ENCODE results near the gene GALNS. TPM values are rescaled to one million over a fixed set of nuclear protein-coding genes. Genes with fewer than 3 reads are reported as not detected.
A peak's percentile ranks its signal among the peaks of the same experiment; 100 is the strongest.

The GALNS gene
- total and polyA plus RNA-seq, 2 of the 13 experiments (the other 11 are each of a cell fraction or from before 2014, with no cell fraction given) = 9.2 to 9.8 TPM

GRCh38 chr16:88770461-88771293, 86.1 kb downstream of the GALNS start (continued):
- TF ChIP-seq PATZ1 (CRISPR knock-in tag; IDR thresholded peaks at IDR 0.05) (peak; percentile 97), PAX8 (CRISPR knock-in tag; IDR thresholded peaks at IDR 0.05; ENCODE audit: borderline replicate concordance) (no peak), FOXA1 (IDR thresholded peaks at IDR 0.05) (no peak), FOXA1 (CRISPR knock-in tag; IDR thresholded peaks at IDR 0.05) (no peak), ARNTL (CRISPR knock-in tag; IDR thresholded peaks at IDR 0.05) (0 out of 2 replicates have a peak, but pooled peaks have one; percentile 42), PITX1 (CRISPR knock-in tag; IDR thresholded peaks at IDR 0.05) (peak; percentile 93), ZNF687 (CRISPR knock-in tag; IDR thresholded peaks at IDR 0.05) (peak; percentile 78), ZFP1 (CRISPR knock-in tag; IDR thresholded peaks at IDR 0.05) (no peak), ZNF691 (CRISPR knock-in tag; IDR thresholded peaks at IDR 0.05; ENCODE audit: borderline replicate concordance, low read depth) (peak; percentile 18; the same call in 1 of the 2 replicates), ZNF747 (CRISPR knock-in tag; IDR thresholded peaks at IDR 0.05; ENCODE audit: borderline replicate concordance) (no peak), FOXC1 (CRISPR knock-in tag; IDR thresholded peaks at IDR 0.05; ENCODE audit: borderline replicate concordance) (peak; percentile 52; the same call in 1 of the 2 replicates), NFE2L2 (IDR thresholded peaks at IDR 0.05; ENCODE audit: low read length) (no peak), MIER2 (CRISPR knock-in tag; IDR thresholded peaks at IDR 0.05) (no peak), TCF7 (IDR thresholded peaks at IDR 0.05; ENCODE audit: low read depth) (no peak), JUND (CRISPR knock-in tag; IDR thresholded peaks at IDR 0.05) (no peak), MXD4 (CRISPR knock-in tag; IDR thresholded peaks at IDR 0.05) (0 out of 2 replicates have a peak, but pooled peaks have one; percentile 31), HMGA1 (CRISPR knock-in tag; conservative IDR thresholded peaks at IDR 0.05) (no peak), ZNF576 (CRISPR knock-in tag; IDR thresholded peaks at IDR 0.05) (no peak), TBX2 (CRISPR knock-in tag; IDR thresholded peaks at IDR 0.05; ENCODE audit: borderline replicate concordance) (peak; percentile 95), NRL (CRISPR knock-in tag; IDR thresholded peaks at IDR 0.05; ENCODE audit: borderline replicate concordance) (0 out of 2 replicates have a peak, but pooled peaks have one; percentile 18), ETV5 (CRISPR knock-in tag; IDR thresholded peaks at IDR 0.05; ENCODE audit: borderline replicate concordance) (peak; percentile 40)
